GM21619 (cell line): ENCODE results near the gene LGR4.
"Not testable (repeated sequence)": the region's sequence is repeated elsewhere in the genome, so short reads cannot be mapped to it uniquely, and the experiment has no call there.

ENCODE experiments used
- ATAC-seq: cut with Tn5 transposase; IDR thresholded peaks from one replicate; pipeline ENCODE4 v1.9.1; 2021; ENCODE audit not compliant: unreplicated experiment

The LGR4 gene

DNA sequence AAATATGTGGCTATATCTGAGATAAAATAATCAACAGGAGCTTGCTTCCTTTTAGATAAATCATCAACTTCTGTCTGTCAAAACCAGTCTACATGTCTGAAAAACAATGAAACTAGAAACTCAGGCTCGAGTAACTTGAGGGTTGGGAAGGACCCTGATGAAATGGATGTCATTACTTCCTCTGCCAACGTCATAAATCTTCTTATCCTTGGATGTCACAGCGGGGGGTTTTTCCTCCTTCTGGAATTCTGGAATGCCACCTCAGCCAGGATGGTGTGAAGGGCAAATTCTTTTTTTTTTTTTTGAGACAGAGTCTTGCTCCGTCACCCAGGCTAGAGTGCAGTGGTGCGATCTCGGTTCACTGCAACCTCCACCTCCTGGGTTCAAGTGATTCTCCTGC is 13.4 kb downstream of the LGR4 start:
- ATAC-seq: no peak

- ATAC-seq: no peak
Observed at GRCh38 chr11:27458182-27458581, 14.4 kb downstream of the LGR4 start.

DNA sequence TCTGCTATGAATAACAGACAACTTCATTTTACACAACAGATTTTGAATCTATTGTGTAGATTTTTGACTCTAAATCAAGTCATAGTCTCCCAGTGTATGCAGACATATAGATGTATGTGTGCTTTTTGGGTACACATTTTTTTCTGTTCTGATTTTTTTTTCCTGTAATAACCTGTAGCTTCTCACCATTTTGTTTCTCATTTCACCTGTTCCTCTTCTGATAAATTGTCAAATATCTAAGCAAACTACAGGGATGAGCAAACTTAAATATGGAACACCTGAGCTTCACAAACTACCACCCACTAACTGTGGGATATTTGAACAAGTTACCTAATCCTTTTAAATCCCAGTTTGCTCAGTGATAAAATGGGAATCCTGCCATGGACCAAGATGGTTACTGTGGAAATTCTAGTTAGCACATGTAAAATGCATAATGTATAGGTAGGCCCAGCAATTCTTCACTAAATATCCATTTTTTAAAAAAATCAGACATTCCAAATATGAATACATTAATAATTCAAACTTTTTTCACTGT is 15.7 kb downstream of the LGR4 start:
- ATAC-seq: no peak

DNA sequence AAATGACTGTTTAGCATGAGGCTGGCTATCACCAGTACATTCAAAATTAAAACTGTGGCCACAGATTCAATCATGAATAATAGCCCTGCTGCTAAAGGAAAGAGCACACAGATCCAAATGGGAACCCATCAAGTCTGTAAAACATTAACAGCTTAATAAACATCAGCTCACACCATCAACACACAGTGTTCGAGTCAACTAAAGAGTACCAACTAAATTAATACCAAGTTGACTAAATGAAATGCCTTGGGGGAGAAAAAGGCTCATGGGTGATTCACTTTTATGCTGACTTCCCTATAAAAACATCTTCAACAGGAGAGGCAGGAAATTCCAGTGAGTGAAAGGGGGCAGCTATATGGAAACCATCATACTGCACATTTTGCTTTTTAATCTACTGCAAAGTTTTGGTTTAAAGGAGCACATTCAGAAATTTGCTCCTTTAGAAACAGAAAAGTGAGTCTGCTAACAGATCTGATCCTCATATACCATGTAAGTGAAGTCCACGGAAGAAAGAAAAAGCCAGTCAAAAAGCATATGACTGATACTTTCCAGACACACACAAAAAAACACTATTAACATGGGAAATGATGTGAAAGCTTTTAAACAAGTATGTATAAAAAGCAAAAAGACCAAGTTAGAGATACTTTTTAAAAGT is 16.3 kb downstream of the LGR4 start:
- no peak for ATAC-seq

DNA sequence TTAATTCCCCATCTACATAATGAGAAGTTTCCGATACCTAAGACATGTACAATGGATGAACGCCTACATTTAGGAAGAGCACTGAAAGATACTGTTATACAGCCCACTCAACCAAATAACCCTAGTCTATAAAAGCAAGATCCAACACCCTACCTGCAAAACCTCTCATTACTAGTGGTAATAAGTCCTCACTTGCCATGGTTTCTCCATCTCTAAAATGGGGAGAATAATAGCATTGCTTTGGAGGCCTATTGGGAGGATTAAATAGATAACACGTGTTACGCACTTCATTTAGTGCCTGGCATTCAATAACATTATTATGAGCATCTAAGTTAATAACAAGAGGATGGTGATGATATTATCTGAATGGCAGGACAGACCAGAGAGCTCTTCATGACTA is 16.9 kb downstream of the LGR4 start:
- no peak for ATAC-seq

DNA sequence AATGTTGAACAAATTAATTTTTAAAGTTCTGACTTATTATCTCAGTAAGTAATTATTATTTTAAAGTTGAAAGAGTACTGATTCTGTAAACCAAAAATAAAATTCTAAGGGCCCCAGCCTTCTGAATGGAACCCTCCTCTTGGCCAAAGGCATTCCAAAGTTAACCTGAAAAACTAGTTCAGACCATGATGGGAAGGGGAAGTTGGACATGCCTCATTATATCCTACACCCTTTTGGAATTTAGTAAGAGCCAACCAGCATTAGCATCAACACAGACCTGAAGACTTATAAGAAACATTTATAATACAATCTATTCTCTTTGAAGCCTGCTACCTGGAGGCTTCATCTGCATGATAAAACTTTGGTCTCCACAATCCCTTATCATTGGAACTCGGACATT is 18.9 kb downstream of the LGR4 start:
- no peak for ATAC-seq

DNA sequence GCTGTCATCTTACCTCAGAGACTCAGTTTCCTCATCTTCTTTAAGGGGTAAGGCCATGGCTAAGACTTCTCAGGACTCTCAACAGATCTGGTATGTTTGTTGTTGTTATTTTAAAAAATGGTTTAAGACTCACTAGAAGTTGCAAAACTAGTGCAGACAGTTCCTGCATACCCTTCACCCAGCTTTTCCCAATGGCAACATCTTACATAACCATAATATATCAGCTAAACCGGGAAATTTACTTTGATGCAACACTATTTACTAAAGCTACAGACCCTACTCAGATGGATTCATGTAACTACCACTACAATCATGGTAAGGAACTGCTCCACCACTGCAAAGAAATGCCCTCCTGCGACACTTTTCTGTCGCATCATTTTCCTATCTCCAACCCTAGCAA is 20.4 kb downstream of the LGR4 start:
- ATAC-seq: no peak

DNA sequence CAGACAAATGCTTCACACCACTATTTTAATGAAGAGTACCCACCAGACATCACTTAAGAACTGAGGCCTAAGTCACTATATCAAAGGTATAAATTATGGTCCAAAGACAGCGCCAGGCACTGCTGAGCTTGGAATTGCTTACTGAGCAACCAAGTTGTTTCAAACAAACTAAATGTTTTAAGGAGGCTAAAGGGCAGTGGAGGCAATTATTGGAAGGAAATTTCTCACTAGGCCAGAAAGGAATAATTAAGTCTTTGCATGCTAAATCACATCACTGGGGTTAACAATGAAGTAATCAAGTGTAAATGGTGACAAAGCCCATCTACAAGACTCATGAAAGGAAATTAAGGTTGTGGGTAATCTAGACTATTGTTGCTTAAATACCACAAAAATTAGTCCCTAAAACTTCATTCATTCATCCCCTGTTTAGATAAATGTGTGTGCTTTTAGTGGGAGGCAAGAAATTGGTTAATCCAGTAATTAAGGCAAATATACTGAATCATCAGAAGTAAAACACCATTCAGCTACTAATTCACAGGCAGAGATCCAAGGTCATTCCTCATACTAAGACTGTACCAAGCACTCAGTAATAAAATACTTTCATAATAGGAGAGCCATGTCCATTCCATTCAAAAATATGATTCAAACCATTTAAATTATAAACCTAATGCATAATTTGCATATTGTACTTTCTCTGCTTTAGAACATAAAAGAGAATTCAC is 21.2 kb downstream of the LGR4 start:
- ATAC-seq: no peak

- ATAC-seq: not testable (repeated sequence)
Observed at GRCh38 chr11:27448184-27448540, 24.4 kb downstream of the LGR4 start.

- ATAC-seq: no peak
Observed at GRCh38 chr11:27447288-27448183, 25.1 kb downstream of the LGR4 start.

GRCh38 chr11:27445625-27446024 is 27.0 kb downstream of the LGR4 start:
- ATAC-seq: no peak

DNA sequence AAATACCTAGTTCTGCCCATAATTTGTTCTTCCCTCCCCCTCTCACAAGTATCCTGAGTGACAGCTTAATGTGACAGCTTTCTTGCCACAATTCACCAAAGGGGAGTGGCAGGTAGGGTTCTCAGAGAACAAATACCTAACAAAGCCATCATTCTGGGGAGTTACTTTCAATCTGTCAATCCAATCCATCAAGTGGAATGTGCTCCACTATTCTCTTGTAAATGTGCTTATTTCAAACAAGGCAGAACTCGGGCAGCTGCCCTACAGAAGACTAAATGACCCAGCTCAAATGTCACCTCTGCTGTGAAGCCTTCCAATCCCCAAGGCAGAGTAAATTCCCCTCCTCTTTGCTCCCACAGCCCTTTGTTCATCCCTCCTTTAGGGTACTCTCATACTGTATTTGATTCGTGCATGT is 27.8 kb downstream of the LGR4 start:
- ATAC-seq: no peak

DNA sequence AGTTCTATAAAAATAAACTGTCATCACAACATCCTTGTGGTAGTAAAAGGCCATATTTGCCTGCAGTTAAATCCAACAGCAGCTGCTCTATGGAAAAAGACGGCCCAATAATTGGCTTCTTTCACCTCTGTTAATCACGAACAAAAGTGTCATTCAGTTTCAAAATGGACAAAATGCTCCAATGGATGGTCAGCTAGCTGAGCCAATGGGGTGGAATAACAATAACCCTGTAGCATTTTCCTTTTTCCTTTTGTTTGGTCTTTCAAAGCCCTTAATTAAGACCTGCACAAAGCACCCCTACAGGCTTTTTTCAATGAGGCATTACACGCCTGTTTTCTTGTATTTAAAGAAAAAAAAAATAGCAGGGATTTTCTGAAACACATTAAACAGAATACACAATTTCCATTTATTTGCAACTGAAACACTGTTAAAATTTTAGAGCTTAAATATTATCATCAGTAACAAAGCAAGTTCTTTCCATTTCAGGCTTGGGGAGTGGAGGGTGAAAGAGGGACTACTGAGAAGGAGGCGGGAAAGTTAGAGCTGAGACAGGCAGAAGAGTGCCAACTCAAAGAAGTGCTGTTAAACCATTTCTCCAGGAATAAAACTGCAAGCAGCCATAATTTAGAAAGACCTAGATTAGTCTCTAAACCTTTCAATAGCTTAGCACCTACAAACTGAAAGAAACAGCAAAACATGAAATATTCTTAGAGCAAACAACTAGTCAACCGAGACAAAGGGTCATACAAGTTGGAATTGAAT is 28.7 kb downstream of the LGR4 start:
- ATAC-seq: no peak

DNA sequence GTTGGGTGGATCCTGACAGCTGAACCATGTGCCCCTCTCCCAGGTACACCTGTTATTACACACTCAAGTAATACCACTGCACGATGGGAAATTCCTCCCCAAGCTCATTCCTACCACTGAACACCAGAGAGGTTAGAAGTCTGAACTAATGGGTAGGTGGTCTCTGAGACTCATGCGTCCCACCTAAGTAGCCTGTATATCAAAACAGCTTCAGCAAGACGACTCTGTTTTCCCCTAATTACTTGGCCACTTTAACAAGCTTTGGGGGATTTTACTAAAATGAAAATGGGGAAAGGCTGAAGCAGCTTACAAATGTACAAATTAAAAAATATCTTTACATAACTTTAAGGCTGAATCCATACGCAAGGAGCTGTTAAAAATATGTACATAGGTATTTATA is 29.4 kb downstream of the LGR4 start:
- no peak for ATAC-seq

DNA sequence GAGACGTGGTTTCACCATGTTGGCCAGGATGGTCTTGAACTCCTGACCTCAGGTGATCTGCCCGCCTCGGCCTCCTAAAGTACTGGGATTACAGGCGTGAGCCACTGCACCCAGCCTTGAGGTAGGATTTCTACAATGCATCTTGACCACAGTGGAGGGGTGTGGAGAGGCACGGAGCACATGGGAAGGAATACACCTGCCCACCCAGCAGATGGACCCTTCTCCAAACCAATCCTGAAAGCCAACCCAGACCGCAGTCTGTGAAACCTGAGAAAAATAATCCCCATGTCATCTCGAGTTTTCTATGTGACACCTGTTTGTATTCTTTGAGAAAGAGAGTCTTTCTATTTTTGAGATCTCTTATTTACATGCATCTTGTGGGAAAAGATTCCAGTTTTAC is 32.5 kb downstream of the LGR4 start:
- no peak for ATAC-seq

- no peak for ATAC-seq
Observed at GRCh38 chr11:27438595-27438981, 34.0 kb downstream of the LGR4 start.

GRCh38 chr11:27437829-27438594 is 34.6 kb downstream of the LGR4 start:
- no peak for ATAC-seq

GRCh38 chr11:27436916-27437315 is 35.7 kb downstream of the LGR4 start:
- no peak for ATAC-seq

GRCh38 chr11:27433742-27434141 is 38.8 kb downstream of the LGR4 start:
- ATAC-seq: no peak

- ATAC-seq: no peak
Observed at GRCh38 chr11:27431808-27432207, 40.8 kb downstream of the LGR4 start.
